Right lobe of liver (tissue), 6 donors: ENCODE measurements around the gene C10orf71. TPM values are rescaled to one million over a fixed set of nuclear protein-coding genes. Genes with fewer than 3 reads are reported as not detected.

Experiments
- ATAC-seq, 4 donors: fragments of 200-7000 bp; cut with Tn5 transposase; one replicate each; pipeline ENCODE4 v1.9.1; 2020; ENCODE audit warnings: mild to moderate bottlenecking in 4 of 4, moderate library complexity in 4 of 4
- DNase-seq, 3 donors: peaks; one replicate each; pipeline ENCODE4 v3.0.0-alpha.2; 2020
- H3K27ac ChIP-seq, 3 donors: fragments of 200-600 bp; one replicate each; pipeline ENCODE4 v1.8.0; 2022
- H3K27me3 ChIP-seq, 2 donors: fragments of 200-600 bp; one replicate each; pipeline ENCODE4 v1.8.0; 2022
- H3K36me3 ChIP-seq, 4 donors: fragments of 200-600 bp; sonication (generic) in 1 of 4; one replicate each; pipeline versions ENCODE4 v1.5.1 to v1.8.0; 2017 to 2022; ENCODE audit warnings: control low read depth in 1 of 4
- H3K4me1 ChIP-seq, 4 donors: fragments of 200-600 bp; sonication (generic) in 1 of 4; one replicate each; pipeline versions ENCODE4 v1.5.1 to v1.8.0; 2017 to 2022; ENCODE audit warnings: control low read depth in 1 of 4
- H3K4me3 ChIP-seq, 3 donors: fragments of 200-600 bp; one replicate each; pipeline ENCODE4 v1.8.0; 2022
- H3K9me3 ChIP-seq, 4 donors: fragments of 200-600 bp; sonication (generic) in 1 of 4; one replicate each; pipeline versions ENCODE4 v1.5.1 to v1.8.0; 2017 to 2022; ENCODE audit warnings: control low read depth in 1 of 4
- CTCF ChIP-seq, 4 donors: fragments of 200-600 bp in 3 of 4; fragments of 450-650 bp in 1 of 4; IDR thresholded peaks; one replicate each; pipeline versions ENCODE4 v1.5.1 to v1.8.0; 2016 to 2022; ENCODE audit warnings: antibody characterized with exemption in 4 of 4, mild to moderate bottlenecking in 2 of 4
- POLR2A ChIP-seq: fragments of 450-650 bp; IDR thresholded peaks from one replicate; pipeline ENCODE4 v1.6.1; 2017; ENCODE audit warnings: antibody characterized with exemption, mild to moderate bottlenecking
- WGBS: methylation state at CpG from one replicate; pipeline ENCODE4 v1.1.6; 2018; ENCODE audit warnings: low coverage, low lambda C conversion rate; ENCODE audit not compliant: insufficient coverage; ENCODE audit errors: missing lambda C conversion rate; 5-methylcytosine and 5-hydroxymethylcytosine counted together
- intact Hi-C, 2 donors: fragments of 100-400 bp; cut with DNase I; formaldehyde crosslinking; loops; one replicate each; pipeline versions ENCODE4 v1.11.2 to v1.14.1; 2022
- total RNA-seq, 6 experiments: library from RNA; depleted of rRNA in 2 of 6; stranded (reverse); fragments of >200 nt in 2 of 6; fragmentation: NEBNext Ultra II Directional in 3 of 6; extraction: Animal tissue kit (Norgen Biotek cat#: 25700) in 3 of 6; gene quantifications; one replicate each; pipeline versions ENCODE4 v1.1.0 to v1.2.4, GENCODE V29; 2016 to 2023
- donor health status: DM: no; HTN: yes; CAD: no.
- donor health status: DM: no; HTN: no; CAD: no.
- donor health status: DM: no; HTN: no; CAD: no.
- donor health status: DM: no; HTN: yes; CAD: no.
- donor health status: DM: no; HTN: yes; CAD: no.

C10orf71 gene
- total RNA-seq, 6 experiments from 2014 or later, result 0.04 to 0.12 TPM; not detected in 4

GRCh38 chr10:49268185-49268584 is 30.8 kb upstream of the C10orf71 start:
- H3K27ac ChIP-seq, result no peak overlapping the region
- H3K36me3 ChIP-seq, result no peaks in the 10 kb centered on the region
- ATAC-seq (no peak), DNase-seq (no peak)
- no peaks in the 10 kb centered on the region for H3K4me1 ChIP-seq
- no peaks in the 10 kb centered on the region for H3K27me3 ChIP-seq
- TF ChIP-seq CTCF (IDR thresholded peaks at IDR 0.05), result no peak
- TF ChIP-seq POLR2A, result no peak
- H3K9me3 ChIP-seq, result no peaks in the 10 kb centered on the region
- 49% methylated on average over 2 of the region's 2 CpGs for WGBS
- intact Hi-C loops, result no loop called here
- no peak overlapping the region for H3K4me3 ChIP-seq

GRCh38 chr10:49269523-49269922 is 29.4 kb upstream of the C10orf71 start:
- Histone ChIP-seq H3K27ac (no peak overlapping the region), H3K27me3 (no peaks in the 10 kb centered on the region), H3K4me1 (no peaks in the 10 kb centered on the region), H3K9me3 (no peaks in the 10 kb centered on the region), H3K36me3 (no peaks in the 10 kb centered on the region), H3K4me3 (no peak overlapping the region)
- WGBS, result no CpG with 5 or more reads among the region's 1 CpG
- ATAC-seq, result no peak
- DNase-seq, result no peak
- intact Hi-C loops, result no loop called here
- TF ChIP-seq POLR2A (no peak), CTCF (IDR thresholded peaks at IDR 0.05) (no peak)

GRCh38 chr10:49270565-49270964 is 28.4 kb upstream of the C10orf71 start:
- no peak overlapping the region for H3K4me3 ChIP-seq
- no peaks in the 10 kb centered on the region for H3K27me3 ChIP-seq
- ATAC-seq (no peak), DNase-seq (no peak)
- H3K4me1 ChIP-seq, result no peaks in the 10 kb centered on the region
- no peaks in the 10 kb centered on the region for H3K9me3 ChIP-seq
- intact Hi-C loops, result no loop called here
- no peaks in the 10 kb centered on the region for H3K36me3 ChIP-seq
- H3K27ac ChIP-seq, result no peak overlapping the region
- TF ChIP-seq CTCF (IDR thresholded peaks at IDR 0.05), result no peak
- 38% methylated on average over 2 of the region's 2 CpGs for WGBS

DNA sequence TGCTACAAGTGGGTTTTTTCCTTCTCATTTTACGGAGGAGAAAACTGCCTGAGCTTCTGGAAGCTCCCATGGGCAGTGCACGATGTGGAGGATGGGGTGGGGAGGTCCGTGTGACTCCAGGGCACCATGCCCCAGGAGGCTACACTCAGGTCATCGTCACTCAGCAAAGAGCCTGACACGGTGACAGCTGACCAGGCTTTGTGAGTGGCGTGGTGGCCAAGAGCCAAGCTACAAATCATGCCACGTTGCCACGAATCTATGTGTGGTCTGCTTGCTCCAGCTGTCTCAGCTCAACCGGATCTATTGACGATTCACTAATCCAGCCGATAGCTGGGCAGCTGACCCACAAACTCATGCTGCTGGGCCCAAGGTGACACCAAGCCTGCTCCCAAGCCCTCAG is 27.6 kb upstream of the C10orf71 start:
- Histone ChIP-seq H3K36me3 (no peaks in the 10 kb centered on the region), H3K4me3 (no peak overlapping the region), H3K27ac (no peak overlapping the region), H3K27me3 (no peaks in the 10 kb centered on the region), H3K9me3 (no peaks in the 10 kb centered on the region), H3K4me1 (no peaks in the 10 kb centered on the region)
- intact Hi-C loops, result no loop called here
- TF ChIP-seq POLR2A, result no peak
- no peak for TF ChIP-seq CTCF (IDR thresholded peaks at IDR 0.05)
- ATAC-seq, result no peak
- DNase-seq, result no peak
- 71% methylated on average over 5 of the region's 11 CpGs for WGBS
